ENCODE results near the gene RNF130.

RNF130 gene

GRCh38 chr5:180083529-180084060 is 12.0 kb upstream of the RNF130 start:
- DNase-seq: no peak

- DNase-seq: no peak
Observed at GRCh38 chr5:180082633-180083420, 11.3 kb upstream of the RNF130 start.

GRCh38 chr5:180081481-180081880 is 9.9 kb upstream of the RNF130 start:
- DNase-seq: no peak

- DNase-seq: no peak
Observed at GRCh38 chr5:180080486-180081280, 9.1 kb upstream of the RNF130 start.

DNA sequence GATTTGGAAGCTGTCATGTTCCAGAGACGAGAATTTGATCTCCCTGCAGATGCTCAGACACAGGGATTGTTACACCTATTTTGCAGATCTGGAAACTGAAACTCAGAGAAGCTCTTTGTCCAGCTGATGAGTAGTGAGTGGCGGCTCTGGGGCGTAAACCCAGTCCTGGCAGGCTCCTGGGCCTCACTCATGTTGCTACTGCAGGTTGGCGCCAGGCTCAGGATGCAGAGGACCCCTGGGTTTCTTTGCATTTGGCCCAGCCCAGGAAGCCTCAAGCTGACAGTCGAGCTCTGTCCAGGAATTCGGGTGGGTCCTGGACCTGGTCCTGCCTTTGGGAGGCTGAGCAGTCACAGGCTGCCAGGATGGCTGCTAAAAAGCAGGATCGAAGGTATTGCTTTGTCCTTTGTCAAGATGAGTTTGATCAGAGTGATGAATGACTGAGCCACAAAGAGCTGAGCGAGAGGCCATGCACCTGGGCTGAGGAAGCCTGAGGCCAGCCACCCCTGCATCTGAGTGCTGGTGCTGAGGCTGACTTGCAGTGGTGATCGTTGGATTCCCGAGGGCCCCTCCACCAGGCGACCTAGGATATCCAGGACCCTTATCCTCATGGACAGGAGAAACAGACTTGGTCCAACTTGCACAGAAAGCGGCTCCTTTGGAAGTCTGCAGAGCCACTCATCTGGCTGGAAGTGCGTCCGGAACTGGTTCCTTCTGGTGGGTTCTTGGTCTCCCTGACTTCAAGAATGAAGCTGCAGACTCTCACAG is 8.3 kb upstream of the RNF130 start:
- no peak for DNase-seq

- no peak for DNase-seq
Observed at GRCh38 chr5:180078348-180078747, 6.8 kb upstream of the RNF130 start.

GRCh38 chr5:180077594-180078284 is 6.2 kb upstream of the RNF130 start:
- DNase-seq: no peak

GRCh38 chr5:180075703-180076102 is 4.1 kb upstream of the RNF130 start:
- DNase-seq: no peak

DNA sequence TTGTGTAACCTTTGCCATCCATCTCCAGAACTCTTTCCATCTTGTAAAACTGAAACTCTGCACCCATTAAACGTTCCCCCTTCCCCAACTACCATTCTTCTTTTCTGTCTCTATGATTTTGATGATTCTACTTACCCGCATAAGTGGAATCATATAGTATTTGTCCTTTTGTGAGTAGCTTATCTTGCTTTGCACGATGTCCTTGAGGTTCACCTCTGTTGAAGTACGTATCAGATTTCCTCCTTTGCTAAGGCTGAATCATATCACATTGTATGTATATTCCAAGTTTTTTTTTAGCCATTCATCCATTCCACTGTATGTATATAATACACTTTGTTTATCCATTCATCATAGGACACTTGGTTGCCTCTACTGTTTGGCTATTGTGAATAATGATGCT is 2.9 kb upstream of the RNF130 start:
- DNase-seq: no peak

GRCh38 chr5:180072556-180072955 is 997 bp upstream of the RNF130 start:
- no peak for DNase-seq

DNA sequence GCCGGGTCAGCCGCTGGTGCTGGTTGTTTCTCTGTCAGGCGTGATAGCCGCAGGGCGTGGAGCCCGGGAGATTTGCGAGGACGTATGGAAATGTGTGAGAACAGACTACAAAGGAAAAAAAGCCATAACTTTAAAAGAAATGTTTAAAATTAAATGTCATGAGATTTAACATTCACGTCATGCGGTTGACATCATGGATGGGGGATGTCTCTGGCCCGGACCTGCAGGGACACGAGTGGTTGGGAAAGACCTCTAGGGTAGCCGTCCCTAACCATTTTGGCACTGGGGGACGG is 643 bp upstream of the RNF130 start:
- DNase-seq: no peak

GRCh38 chr5:180070756-180071530 is 616 bp downstream of the RNF130 start:
- no peak for DNase-seq

GRCh38 chr5:180069589-180070247 is 1.8 kb downstream of the RNF130 start:
- DNase-seq: no peak

- no peak for DNase-seq
Observed at GRCh38 chr5:180068519-180069090, 3.0 kb downstream of the RNF130 start.

- no peak for DNase-seq
Observed at GRCh38 chr5:180067986-180068385, 3.6 kb downstream of the RNF130 start.

DNA sequence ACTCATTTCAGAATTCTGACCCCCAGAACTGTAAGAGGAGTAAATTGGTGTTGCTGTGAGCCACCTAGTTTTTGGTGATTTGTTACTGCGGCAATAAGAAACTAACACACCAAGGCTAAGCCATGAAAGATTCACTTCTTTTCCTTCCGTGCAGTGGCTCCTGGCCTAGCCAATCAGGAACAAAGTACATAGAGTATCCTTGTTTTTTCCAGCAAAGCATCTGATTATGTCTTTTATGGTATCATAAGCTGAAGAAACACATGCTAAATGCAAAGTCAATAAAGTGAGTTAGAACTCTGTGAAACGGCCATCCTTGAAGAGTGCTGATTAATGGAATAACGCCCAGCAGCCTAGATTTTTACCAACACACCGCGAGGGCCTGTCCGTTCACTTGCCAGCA is 11.4 kb downstream of the RNF130 start:
- no peak for DNase-seq

GRCh38 chr5:180059326-180059725 is 12.2 kb downstream of the RNF130 start:
- no peak for DNase-seq

DNA sequence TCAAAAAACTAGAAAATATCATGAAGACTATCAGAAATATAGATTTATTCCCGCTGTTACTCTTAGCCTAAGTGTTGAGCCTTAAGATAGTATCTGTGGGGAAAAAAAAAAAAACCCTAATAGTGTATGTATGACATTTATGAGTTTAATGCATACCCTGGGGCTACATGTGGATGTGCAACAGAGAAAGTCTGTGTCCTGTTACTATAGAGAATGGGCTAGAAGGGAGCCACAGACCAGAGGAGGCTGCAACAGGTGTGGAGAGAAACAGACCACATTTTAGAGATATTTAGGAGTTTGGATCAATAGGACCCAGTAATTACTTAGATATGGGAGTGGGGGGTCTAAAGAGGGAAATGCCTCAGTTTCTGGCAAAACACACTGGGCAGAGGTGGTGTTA is 15.4 kb downstream of the RNF130 start:
- no peak for DNase-seq

GRCh38 chr5:180054226-180054625 is 17.3 kb downstream of the RNF130 start:
- no peak for DNase-seq

GRCh38 chr5:180053061-180053602 is 18.4 kb downstream of the RNF130 start:
- DNase-seq: no peak

All from activated effector memory CD4-positive, alpha-beta T cell treated with Interleukin-2 at 50 U/mL for 16 hours (primary cell).